Endometrial microvascular endothelial cells (primary cell): ENCODE measurements around the gene CKM. TPM values are rescaled to one million over a fixed set of nuclear protein-coding genes. Genes with fewer than 3 reads are reported as not detected.
"Not testable (repeated sequence)": the region's sequence is repeated elsewhere in the genome, so short reads cannot be mapped to it uniquely, and the experiment has no call there.

Source experiments
- in situ Hi-C: cut with HindIII; loops from 2 replicates; pipeline ENCODE4 v1.10.0; 2017; ENCODE audit warnings: low sequenced_read_pairs, low pct_unique_long_range_greater_than_20kb; ENCODE audit errors: inconsistent ontology term
- total RNA-seq: library from RNA; depleted of rRNA; stranded (reverse); fragments of >200 nt; gene quantifications from one replicate; pipeline ENCODE4 v1.2.3, GENCODE V29; 2015; ENCODE audit errors: inconsistent ontology term

CKM gene
- total RNA-seq, 1 donor from 2014 or later, result not detected

DNA sequence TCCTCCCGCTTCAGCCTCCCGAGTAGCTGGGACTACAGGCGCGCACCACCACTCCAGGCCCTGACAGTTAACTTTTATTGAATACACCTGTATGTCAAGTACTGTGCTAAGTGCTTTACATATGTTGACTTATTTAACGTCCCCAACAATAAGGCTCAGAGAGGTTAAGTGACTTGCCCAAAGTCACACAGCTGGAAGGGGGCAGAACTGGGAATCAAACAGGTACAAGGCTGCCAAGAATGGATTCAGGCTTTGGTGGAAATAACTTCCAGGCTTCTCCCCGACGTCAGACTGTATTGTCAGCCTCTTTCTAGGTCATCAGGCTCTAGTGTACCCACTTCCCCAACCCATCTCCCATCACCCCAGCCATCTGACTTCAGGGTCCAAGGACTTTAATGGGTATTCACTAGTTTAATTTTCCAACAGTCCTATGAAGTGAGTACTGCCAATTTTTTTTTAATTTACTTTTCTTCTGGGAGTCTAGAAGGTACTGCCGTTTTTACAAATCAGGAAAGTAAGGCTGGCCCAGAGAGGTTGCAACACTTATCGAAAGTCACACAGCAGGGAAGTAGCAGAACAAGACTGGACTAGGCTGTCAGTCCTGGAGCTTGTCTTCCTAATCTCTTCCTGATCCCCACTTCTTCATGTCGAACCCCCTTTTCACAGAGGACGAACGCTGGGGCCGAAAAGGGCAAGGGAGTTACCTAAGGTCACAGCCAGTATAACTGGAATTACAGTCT, 4.9 kb upstream of the CKM start:
- in situ Hi-C loops, result no loop called here

DNA sequence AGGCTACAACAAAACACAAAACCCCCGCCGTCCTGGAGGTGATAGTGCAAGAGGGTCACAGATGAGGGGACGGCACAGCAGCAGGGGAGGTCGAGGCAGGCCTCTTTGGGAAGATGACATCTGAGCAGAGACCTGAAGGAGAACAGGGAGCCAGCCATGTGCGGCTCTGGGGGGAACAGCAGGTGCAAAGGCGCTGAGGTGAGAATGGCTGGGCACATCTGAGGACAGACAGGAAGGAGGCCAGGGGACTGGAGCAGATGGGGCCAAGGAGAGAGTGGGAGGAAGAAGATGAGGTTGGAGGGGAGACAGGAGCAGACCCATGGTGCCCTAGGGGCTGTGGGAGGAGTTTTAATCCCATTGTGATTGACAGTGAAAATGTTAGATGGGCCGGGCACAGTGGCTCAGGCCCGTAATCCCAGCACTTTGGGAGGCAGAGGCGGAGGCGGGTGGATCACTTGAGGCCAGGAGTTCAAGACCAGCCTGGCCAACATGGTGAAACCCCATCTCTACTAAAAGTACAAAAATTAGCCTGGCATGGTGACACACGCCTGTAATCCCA, 1.8 kb upstream of the CKM start:
- in situ Hi-C loops, result no loop called here

DNA sequence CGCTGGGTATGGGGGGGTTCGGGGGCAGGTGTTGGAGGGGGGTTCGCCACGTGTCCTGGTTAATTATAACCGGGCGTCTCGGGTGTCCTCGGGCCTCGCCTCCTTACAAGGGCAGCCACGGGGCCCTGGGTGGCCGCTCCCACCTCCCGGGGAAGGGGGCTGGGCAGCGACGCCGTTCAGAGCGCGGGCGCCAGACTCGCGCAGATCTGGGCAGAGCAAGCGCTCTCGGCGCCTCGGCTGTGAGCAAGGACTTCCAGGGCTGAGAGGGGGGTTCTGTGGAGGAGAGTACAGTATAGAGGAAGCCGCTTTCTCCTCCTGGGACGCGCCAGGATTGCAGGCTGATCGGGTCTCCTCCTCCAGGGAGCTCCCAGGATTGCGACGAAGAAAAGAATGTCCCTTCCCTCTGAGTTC, 1.0 kb upstream of the CKM start:
- in situ Hi-C loops, result no loop called here

DNA sequence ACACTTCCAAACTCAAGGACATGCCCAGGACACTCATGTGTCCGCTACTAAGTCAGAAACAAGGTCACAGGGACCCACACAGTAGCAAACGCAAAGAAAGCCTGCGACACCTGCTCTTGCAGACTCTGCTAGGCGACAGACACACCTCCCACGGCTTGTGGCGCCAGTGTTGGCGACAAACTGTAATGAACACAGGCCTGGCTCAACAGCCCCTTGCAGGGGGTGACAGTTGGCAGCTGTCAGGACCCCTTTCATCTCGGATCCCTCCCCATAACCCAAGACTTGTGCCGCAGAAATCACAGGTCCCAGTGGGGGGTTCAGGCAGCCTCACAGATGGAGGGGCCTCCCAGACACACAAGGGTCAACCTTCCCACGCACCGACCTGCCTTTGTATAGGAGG, 364 bp downstream of the CKM start:
- in situ Hi-C loops, result no loop called here

DNA sequence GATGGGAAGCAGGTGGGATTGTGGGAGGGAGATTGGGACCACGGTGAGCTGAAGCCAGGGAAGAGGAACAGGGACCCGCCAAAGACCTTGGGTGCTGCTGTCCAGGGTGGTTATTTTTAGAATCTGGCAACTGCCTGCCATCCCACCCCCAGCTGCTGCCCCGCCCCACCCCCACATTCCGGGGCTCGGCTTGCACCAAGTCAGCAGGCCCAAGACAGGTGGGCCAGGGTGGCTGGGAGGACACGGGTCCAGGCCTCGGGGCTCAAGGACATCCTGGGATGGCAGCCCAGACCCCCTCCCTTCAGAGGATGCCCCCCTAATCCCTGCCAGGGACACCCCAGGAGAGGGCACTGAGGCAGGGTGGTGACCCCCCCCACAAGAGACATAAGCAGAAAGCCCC, 827 bp downstream of the CKM start:
- in situ Hi-C loops, result no loop called here

DNA sequence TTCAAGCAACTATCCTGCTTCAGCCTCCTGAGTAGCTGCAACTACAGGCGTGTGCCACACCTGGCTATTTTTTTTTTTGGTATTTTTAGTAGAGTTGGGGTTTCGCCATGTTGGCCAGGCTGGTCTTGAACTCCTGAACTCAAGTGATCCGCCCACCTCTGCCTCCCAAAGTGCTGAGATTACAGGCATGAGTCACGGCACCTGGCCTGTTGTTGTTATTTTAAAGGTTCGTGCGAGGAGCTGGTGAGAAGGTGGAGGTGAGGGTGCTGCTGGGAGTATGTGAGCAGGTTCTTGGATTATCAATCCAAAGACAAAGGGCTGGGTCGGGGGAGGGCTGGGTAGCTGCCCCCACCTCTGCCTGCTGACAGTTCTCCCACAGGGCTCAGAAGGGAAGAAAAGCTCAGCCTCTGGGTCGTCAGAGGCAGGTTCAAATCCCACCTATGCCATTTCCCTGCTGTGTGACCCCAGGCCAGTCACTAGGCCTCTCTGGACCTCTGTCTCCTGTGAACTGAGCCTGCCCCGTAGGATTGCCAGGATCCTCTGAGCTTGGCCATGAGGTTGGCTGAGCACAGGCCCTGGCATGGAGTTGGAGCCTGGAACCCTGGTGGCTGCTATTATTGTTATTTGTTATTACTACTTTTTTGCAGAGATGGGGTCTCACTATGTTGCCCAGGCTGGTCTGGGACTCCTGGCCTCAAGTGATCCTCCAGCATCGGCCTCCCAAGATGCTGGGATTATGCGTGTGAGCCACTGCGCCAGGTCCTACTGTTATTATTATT, 1.5 kb downstream of the CKM start:
- in situ Hi-C loops, result no loop called here

DNA sequence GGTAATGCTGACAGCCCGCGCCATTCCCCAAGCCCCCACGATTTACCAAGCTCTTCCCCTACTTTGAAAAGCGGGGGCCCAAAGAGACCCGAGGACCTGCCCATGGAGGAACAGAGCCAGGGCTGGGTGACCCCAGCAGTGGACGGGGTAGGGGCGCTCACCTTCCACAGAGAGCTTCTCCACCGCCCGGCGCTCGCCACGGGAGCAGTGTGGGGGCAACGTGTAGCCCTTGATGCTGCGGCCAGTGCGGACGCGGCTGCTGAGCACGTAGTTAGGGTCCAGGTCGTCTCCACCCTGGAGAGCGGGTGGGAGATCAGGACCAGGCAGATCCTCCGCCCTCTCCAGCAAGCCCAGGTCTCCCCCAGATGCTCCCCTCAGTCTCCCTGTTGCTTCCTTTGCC, 7.4 kb downstream of the CKM start:
- in situ Hi-C loops, result no loop called here

DNA sequence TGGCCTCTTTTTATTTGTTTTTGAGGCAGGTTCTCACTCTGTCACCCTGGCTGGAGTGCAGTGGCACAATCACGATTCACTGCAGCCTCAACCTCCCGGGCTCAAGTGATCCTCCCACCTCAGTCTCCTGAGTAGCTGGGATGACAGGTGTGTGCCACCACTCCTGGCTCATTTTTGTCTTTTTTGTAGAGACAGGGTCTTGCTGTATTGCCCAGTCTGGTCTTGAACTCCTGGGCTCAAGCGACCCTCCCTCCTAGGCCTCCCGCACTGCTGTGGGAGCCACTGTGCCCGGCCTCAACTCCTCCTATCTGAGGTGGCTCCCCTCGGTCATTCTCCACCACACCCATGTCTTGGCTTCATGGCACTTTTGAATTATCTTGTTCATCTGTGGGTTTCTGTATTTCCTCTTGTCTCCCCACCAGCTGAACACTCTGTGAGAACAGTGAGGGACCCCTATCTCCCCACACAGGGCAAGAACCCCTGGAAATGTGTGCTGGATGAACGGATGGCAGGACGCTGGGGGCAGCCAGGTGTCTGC, 7.9 kb downstream of the CKM start:
- in situ Hi-C loops, result no loop called here

DNA sequence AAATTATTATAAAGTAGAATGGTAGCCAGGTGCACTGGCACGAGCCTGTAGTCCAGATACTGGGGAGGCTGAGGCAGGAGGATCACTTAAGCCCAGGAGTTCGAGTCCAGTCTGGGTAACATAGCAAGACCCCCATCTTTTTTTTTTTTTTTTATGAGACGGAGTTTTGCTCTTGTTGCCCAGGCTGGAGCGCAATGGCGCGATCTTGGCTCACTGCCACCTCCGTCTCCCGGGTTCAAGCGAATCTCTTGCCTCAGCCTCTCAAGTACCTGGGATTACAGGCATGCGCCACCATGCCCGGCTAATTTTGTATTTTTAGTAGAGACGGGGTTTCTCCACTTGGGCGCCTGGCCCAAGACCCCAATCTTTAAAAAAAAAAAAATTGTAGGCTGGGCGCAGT, 10.4 kb downstream of the CKM start:
- in situ Hi-C loops, result not testable (repeated sequence)

DNA sequence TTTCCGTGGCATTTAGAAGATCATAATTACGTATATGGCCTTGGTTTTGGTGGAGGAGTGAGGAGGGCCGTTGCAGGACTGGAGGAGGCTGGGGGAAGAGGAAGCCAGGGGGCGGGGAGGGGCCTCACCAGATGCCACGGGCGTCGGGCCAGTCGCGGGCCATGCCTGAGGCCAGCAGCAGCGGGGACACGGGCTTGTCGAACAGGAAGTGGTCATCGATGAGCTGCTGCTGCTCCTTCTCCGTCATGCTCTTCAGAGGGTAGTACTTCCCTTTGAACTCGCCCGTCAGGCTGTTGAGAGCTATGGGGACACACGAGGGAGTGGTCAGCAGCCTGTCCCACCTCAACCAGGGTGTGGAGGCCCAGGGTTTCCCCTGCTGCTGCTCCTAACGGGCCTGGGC, 11.1 kb downstream of the CKM start:
- in situ Hi-C loops, result no loop called here

DNA sequence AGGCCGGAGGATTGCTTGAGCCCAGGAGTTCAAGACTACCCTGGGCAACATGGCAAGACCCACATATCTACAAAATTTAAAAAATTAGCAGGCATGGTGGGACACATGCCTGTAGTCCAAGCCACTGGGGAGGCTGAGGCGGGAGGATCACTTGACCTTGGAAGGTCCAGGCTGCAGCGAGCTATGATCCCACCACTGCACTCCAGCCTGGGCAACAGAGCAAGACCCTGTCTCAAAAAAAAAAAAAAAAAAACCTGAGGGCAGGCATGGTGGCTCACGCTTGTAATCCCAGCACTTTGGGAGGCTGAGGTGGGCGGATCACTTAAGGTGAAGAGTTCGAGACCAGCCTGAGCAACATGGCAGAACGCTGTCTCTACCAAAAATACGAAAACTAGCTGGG, 13.4 kb downstream of the CKM start:
- in situ Hi-C loops, result not testable (repeated sequence)

DNA sequence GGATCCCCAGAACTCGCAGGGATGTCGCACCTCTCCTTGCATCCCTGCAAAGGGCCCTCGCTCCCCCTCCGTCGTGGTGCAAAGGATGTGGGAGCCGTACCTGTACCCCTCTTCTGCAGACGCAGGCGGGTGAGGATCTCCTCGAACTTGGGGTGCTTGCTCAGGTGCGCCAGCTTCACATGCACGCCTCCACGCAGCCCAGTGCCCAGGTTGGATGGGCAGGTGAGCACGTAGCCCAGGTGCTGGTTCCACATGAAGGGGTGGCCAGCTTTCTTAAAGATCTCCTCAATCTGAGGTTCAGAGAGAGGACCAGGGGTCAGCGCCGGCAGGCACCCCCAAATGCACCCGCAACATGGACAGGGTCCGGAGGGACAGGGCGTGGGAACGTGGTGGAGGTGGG, 15.3 kb downstream of the CKM start:
- in situ Hi-C loops, result no loop called here

DNA sequence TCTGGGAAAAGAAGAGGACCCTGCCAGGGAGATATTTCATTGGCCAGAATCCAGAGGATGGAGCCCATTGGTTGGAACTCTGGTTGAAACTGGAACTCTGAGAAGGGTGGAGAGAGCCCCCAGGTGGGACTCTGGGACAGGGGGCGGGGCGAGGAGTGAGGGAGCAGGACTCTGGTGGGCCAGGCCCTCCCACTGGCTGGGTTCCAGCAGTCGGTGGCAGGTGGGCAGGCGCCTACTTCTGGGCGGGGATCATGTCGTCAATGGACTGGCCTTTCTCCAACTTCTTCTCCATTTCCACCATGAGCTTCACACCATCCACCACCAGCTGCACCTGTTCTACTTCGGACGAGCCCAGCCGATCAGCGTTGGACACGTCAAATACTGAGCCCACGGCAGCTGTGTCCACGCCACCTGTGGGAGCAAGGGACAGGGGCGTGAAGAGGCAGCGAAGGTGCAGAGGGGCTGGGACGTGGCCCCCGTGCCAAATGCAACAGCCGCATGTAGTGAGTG, 16.1 kb downstream of the CKM start:
- in situ Hi-C loops, result no loop called here

DNA sequence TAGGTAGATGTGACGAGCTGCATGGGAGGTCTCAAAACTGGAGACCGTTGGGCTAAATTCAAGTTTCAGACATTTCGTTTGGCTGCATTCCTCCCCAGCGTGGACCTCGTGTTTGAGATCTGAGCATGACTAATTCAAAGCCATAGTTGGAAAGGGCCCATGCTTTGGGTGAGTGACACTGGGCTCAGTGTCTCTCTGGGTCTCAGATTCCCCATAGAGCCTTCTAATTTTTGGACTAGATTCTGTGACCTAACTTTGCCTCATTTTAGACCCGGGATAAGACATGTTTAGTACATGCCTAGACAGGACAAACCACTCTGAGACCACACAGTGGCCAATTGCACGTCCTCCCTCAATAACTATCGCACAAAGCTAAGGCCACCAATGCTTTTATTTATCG, 16.6 kb downstream of the CKM start:
- in situ Hi-C loops, result no loop called here

DNA sequence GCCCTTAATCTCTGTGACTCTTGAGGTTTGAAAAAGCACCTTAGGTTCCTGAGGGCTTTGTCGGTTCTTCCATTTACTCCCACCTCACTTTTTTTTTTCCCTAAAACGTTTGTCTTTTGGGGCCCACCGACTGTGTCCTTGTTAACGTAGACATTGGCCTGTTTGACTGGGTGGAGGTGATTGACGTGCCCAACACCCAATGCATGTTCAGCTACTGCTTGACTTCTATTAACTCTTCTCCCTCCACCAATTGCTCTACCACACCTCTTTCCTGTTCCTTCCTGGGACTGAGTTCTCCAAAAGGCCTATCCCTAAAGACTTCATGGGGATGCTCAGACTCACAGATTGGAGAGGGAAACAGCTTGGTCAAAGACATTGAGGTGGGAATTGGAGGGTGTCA, 17.3 kb downstream of the CKM start:
- in situ Hi-C loops, result no loop called here

DNA sequence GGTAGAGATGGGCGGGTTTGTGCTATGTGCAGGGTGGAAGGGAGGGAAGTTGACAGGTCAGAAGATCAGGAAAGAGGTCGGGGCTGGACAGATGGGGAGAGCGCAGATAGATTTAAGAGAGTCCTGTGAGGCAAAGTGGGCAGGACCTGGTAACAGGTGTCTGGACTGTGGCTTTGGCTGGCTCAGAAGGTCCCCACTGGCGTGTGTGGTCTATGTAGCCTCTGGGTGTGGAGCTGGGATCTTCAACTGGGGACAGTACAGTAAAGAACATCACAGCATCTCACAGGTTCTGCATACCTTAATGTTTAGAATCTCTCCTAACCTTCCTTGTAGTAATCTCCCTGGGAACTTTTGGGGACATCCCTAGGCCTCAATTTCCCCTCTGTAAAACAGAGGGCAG, 17.7 kb downstream of the CKM start:
- in situ Hi-C loops, result no loop called here

DNA sequence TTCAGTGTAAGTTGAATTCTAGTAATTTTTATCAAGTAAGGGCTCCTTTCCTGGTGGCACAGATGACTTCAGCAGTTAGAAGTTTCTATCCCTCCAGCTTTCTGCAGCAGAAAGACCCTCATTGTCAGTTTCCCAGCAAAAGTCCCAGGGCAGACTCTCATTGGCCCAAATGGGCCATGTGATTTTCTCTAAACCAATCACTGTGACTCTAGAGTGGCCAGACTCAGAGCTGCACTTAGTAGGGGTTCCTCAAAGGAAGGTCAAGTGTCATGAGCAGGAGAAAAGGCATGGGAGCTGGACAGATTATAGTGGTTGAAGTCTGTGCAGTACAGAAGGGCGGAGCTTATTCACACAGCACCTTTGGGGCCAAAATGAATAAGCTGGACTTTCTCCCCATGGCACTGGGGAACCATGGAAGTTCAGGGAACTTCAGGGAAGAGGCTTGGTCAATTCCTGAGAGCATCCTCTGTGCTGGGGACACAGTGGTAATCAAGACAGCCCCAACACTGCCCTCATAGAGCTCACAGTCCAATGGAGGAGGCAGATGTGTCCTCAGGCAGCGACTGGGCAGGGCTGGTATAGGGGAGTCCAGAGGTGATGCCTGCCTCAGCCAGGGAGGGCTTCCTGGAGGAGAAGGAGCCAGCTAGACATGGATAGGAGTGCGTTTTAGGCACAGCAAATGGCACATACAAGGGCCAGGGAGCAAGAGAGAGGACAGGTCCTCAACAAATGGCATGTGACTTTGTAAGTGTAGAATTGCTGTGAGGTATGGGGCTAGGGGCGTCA, 18.3 kb downstream of the CKM start:
- in situ Hi-C loops, result no loop called here

DNA sequence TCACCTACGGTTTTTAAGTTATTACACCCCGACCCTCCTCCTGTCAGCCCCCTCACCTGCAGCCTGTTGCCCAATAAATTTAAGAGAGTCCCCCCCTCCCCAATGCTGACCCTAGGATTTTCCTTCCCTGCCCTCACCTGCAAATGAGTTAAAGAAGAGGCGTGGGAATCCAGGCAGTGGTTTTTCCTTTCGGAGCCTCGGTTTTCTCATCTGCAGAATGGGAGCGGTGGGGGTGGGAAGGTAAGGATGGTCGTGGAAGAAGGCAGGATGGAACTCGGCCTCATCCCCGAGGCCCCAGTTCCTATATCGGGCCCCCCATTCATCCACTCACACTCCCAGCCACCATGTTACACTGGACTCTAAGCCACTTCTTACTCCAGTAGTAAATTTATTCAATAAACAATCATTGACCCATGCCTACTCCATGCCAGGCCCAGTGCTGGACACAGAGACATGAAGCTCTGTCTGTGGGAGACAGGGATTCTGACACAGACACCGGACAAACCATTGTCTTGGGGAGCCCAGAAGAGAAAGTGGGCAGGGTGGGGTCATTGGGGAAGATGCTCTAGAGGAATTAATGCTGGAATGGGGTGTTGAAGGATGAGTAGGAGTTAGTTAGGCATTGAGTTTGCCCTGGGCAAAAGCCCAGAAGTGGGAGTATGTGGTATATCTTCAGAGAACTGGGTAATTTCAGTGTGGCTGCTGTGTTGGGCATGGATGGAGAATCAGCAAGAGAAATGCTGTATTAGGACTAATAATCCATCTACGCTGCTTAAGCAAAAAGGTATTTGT, 19.2 kb downstream of the CKM start:
- in situ Hi-C loops, result no loop called here
